IPS DF 6.9 (cell line): ENCODE results near the gene SLCO3A1.

Experiments used
- DNase-seq: peaks from one replicate; pipeline ENCODE4 v3.0.0-alpha.2; 2013; ENCODE audit warnings: low read depth, low spot score
- H3K27ac ChIP-seq: one replicate; pipeline ENCODE4 v1.5.1; 2013; ENCODE audit warnings: low read length, control low read depth
- H3K27me3 ChIP-seq: 2 replicates; pipeline ENCODE4 v1.6.1; 2013; ENCODE audit warnings: mild to moderate bottlenecking, low read length; ENCODE audit not compliant: control insufficient read depth, insufficient read depth
- H3K36me3 ChIP-seq: 2 replicates; pipeline ENCODE4 v1.6.1; 2013; ENCODE audit warnings: low read length; ENCODE audit not compliant: control insufficient read depth, insufficient read depth
- H3K4me1 ChIP-seq: 2 replicates; pipeline ENCODE4 v1.6.1; 2013; ENCODE audit warnings: low read length; ENCODE audit not compliant: control insufficient read depth, insufficient read depth
- H3K4me3 ChIP-seq: 2 replicates; pipeline ENCODE4 v1.5.1; 2013; ENCODE audit warnings: mild to moderate bottlenecking, low read length
- H3K9me3 ChIP-seq: 2 replicates; pipeline ENCODE4 v1.6.1; 2013; ENCODE audit warnings: low read length, inconsistent platforms; ENCODE audit not compliant: control insufficient read depth, insufficient read depth
- WGBS: extraction: QIAGEN DNeasy Blood & Tissue Kit; methylation state at CpG from one replicate; pipeline ENCODE4 v1.1.7; 2013; ENCODE audit warnings: mixed read lengths, missing lambda C conversion rate; ENCODE audit not compliant: insufficient read length, insufficient coverage; 5-methylcytosine and 5-hydroxymethylcytosine counted together

The SLCO3A1 gene

GRCh38 chr15:91857772-91858171 lies 4.3 kb downstream of the SLCO3A1 start:
- no peaks in the 10 kb centered on the region for H3K36me3 ChIP-seq
- no peaks in the 10 kb centered on the region for H3K4me1 ChIP-seq
- no CpG with 5 or more reads among the region's 2 CpGs for WGBS
- no peak overlapping the region for H3K4me3 ChIP-seq
- no peak overlapping the region for H3K27ac ChIP-seq
- no peaks in the 10 kb centered on the region for H3K9me3 ChIP-seq
- DNase-seq: no peak
- H3K27me3 ChIP-seq: no peaks in the 10 kb centered on the region; the same call in 1 of the 2 replicates

- Histone ChIP-seq H3K4me1 (no peaks in the 10 kb centered on the region), H3K27ac (no peak overlapping the region), H3K27me3 (no peaks in the 10 kb centered on the region), H3K36me3 (no peaks in the 10 kb centered on the region), H3K4me3 (no peak overlapping the region), H3K9me3 (no peaks in the 10 kb centered on the region)
- no CpG with 5 or more reads among the region's 7 CpGs for WGBS
- no peak for DNase-seq
Measured at GRCh38 chr15:91860498-91860897, 7.0 kb downstream of the SLCO3A1 start.

GRCh38 chr15:91861223-91861622 lies 7.7 kb downstream of the SLCO3A1 start:
- WGBS: no CpG with 5 or more reads among the region's 6 CpGs
- DNase-seq: no peak
- Histone ChIP-seq H3K4me3 (no peak overlapping the region), H3K4me1 (no peaks in the 10 kb centered on the region), H3K9me3 (no peaks in the 10 kb centered on the region), H3K36me3 (no peaks in the 10 kb centered on the region), H3K27ac (no peak overlapping the region), H3K27me3 (no peaks in the 10 kb centered on the region)

GRCh38 chr15:91862891-91863504 lies 9.5 kb downstream of the SLCO3A1 start:
- Histone ChIP-seq H3K4me1 (peaks cover 4% of the 10 kb centered on the region), H3K9me3 (no peaks in the 10 kb centered on the region), H3K27me3 (no peaks in the 10 kb centered on the region), H3K27ac (no peak overlapping the region), H3K4me3 (no peak overlapping the region), H3K36me3 (no peaks in the 10 kb centered on the region)
- DNase-seq: no peak
- no CpG with 5 or more reads among the region's 5 CpGs for WGBS

GRCh38 chr15:91863621-91864255 lies 10.2 kb downstream of the SLCO3A1 start:
- WGBS: no CpG with 5 or more reads among the region's 7 CpGs
- Histone ChIP-seq H3K27me3 (no peaks in the 10 kb centered on the region), H3K27ac (no peak overlapping the region), H3K9me3 (no peaks in the 10 kb centered on the region), H3K4me3 (no peak overlapping the region), H3K4me1 (peaks cover 4% of the 10 kb centered on the region), H3K36me3 (no peaks in the 10 kb centered on the region)
- no peak for DNase-seq

- Histone ChIP-seq H3K4me1 (peaks cover 4% of the 10 kb centered on the region), H3K4me3 (no peak overlapping the region), H3K9me3 (no peaks in the 10 kb centered on the region), H3K36me3 (no peaks in the 10 kb centered on the region), H3K27ac (no peak overlapping the region), H3K27me3 (no peaks in the 10 kb centered on the region)
- WGBS: no CpG with 5 or more reads among the region's 9 CpGs
- DNase-seq: no peak
Measured at GRCh38 chr15:91864664-91865063, 11.2 kb downstream of the SLCO3A1 start.

GRCh38 chr15:91865486-91865885 lies 12.0 kb downstream of the SLCO3A1 start:
- no peak overlapping the region for H3K27ac ChIP-seq
- WGBS: no CpG with 5 or more reads among the region's 7 CpGs

GRCh38 chr15:91865950-91866349 lies 12.4 kb downstream of the SLCO3A1 start:
- no peak overlapping the region for H3K4me3 ChIP-seq
- no peaks in the 10 kb centered on the region for H3K9me3 ChIP-seq
- no peak for DNase-seq
- no peaks in the 10 kb centered on the region for H3K36me3 ChIP-seq
- no peak overlapping the region for H3K27ac ChIP-seq
- no CpG with 5 or more reads among the region's 5 CpGs for WGBS
- H3K4me1 ChIP-seq: peaks cover 5% of the 10 kb centered on the region
- no peaks in the 10 kb centered on the region for H3K27me3 ChIP-seq

More at GRCh38 chr15:91865486-91865885, 12.0 kb downstream of the SLCO3A1 start:
- no peaks in the 10 kb centered on the region for H3K9me3 ChIP-seq
- DNase-seq: no peak
- H3K4me1 ChIP-seq: peaks cover 5% of the 10 kb centered on the region
- no peaks in the 10 kb centered on the region for H3K27me3 ChIP-seq
- no peaks in the 10 kb centered on the region for H3K36me3 ChIP-seq
- no peak overlapping the region for H3K4me3 ChIP-seq

GRCh38 chr15:91866371-91866905 lies 12.9 kb downstream of the SLCO3A1 start:
- Histone ChIP-seq H3K4me3 (no peak overlapping the region), H3K27ac (no peak overlapping the region), H3K36me3 (no peaks in the 10 kb centered on the region), H3K9me3 (no peaks in the 10 kb centered on the region), H3K27me3 (no peaks in the 10 kb centered on the region), H3K4me1 (peaks cover 5% of the 10 kb centered on the region)
- DNase-seq: no peak
- WGBS: no CpG with 5 or more reads among the region's 6 CpGs

GRCh38 chr15:91866971-91867372 lies 13.5 kb downstream of the SLCO3A1 start:
- H3K27ac ChIP-seq: no peak overlapping the region
- no peaks in the 10 kb centered on the region for H3K27me3 ChIP-seq
- no peak for DNase-seq
- no peaks in the 10 kb centered on the region for H3K9me3 ChIP-seq
- no CpG with 5 or more reads among the region's 8 CpGs for WGBS
- H3K36me3 ChIP-seq: no peaks in the 10 kb centered on the region
- H3K4me1 ChIP-seq: peaks cover 5% of the 10 kb centered on the region
- H3K4me3 ChIP-seq: no peak overlapping the region
